GM18861 (cell line): ENCODE data around the gene HSD3B2.

ENCODE experiments used
- ATAC-seq: cut with Tn5 transposase; IDR thresholded peaks from one replicate; pipeline ENCODE4 v1.9.1; 2021; ENCODE audit not compliant: unreplicated experiment

HSD3B2 gene

GRCh38 chr1:119396982-119397381 is 18.0 kb upstream of the HSD3B2 start:
- ATAC-seq: no peak

- no peak for ATAC-seq
These were observed 17.0 kb upstream of the HSD3B2 start for GRCh38 chr1:119397986-119398385.

- ATAC-seq: no peak
These were observed 10.2 kb upstream of the HSD3B2 start for GRCh38 chr1:119404736-119405135.

DNA sequence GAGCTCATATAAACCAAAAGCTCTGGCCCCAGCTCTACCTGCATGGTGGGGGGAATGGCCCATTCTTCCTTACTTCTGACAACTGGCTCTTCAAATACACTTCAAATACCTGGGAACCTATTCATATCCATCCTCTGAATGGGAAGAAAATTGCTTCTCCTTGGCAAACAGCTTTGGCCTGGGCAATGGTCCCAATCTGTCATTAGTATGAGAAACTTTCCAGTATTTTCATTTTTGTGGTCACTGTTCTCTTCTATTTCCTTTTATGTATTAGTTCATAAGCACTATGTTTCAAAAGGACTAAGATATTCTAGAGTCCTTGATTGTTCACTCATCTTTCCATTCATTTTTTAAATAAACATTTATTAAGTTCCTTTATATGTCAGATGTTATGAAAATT is 5.2 kb upstream of the HSD3B2 start:
- ATAC-seq: no peak

GRCh38 chr1:119410961-119411360 is 4.0 kb upstream of the HSD3B2 start:
- no peak for ATAC-seq

DNA sequence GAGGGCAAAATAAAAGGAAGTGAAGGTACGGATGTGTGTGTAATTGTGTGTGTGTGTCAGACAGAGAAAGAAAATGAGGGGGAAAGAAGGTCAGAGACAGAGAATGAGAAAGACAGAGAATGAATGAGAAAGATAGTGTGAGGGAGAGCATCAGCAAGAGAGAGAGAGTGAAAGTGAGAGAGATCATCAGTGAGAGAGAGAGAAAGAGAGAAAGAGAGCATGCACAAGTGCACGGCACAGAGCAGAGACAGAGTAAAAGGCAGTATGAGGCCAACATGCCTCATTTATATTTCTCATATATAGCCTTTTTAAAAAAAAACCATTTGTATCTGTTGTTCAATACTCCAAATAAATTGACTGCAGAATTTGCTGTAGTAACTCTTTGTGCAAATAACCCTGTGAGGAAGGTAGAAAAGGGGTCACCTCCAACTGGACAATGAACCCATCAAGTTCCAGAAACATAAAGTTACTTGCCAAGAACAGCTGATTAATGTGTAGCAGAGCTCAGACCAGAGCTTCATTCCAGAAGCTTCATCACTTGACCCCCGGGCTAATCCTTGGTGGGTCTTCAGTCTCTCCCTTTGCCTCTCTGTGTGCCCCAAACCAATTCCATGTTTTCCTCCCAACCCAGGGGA is 1.2 kb downstream of the HSD3B2 start:
- ATAC-seq: no peak

GRCh38 chr1:119419109-119419508 is 4.2 kb downstream of the HSD3B2 start:
- no peak for ATAC-seq

- ATAC-seq: no peak
These were observed 5.7 kb downstream of the HSD3B2 start for GRCh38 chr1:119420638-119421037.

- ATAC-seq: no peak
These were observed 7.7 kb downstream of the HSD3B2 start for GRCh38 chr1:119422631-119423030.

- ATAC-seq: no peak
These were observed 14.0 kb downstream of the HSD3B2 start for GRCh38 chr1:119428991-119429390.

DNA sequence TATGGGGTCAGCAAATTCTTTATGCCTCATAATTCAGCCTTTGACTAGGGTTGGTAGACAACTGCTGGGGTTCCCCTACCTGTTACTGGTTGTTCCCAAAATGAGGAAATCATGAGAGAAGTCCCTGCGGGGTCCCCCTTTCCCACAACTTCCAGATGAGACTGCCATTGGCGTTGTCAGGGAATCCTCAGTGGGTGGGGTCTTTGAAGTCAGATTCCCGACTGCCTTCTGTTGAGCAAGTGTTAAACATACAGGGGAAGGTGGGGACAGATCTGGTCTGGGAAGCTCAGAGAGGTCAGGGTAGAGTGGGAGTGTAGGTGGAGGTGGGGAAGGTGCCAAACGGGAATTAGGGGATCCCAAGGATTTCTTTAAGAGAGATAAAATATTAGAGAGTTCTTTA is 14.7 kb downstream of the HSD3B2 start:
- ATAC-seq: no peak

- no peak for ATAC-seq
These were observed 15.5 kb downstream of the HSD3B2 start for GRCh38 chr1:119430486-119430885.

DNA sequence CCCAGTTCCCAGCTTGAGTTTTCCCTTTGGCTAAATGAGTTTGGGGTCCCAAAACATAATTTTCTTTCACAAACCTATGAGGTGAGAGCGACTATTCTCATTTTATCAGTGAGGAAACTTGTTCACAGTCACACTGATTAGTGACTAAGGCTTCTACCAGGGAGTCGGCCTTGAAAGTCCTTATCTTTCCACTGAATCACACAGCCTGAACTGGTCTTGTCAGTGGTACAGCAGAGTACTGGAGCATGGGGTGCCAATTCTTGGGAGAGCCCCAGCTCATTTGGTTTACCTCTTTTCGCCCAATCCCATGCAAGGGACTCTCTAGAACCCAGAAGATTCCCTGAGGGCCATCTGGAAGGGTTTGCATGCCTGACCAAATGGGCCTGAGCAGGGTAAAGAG is 16.9 kb downstream of the HSD3B2 start:
- no peak for ATAC-seq

DNA sequence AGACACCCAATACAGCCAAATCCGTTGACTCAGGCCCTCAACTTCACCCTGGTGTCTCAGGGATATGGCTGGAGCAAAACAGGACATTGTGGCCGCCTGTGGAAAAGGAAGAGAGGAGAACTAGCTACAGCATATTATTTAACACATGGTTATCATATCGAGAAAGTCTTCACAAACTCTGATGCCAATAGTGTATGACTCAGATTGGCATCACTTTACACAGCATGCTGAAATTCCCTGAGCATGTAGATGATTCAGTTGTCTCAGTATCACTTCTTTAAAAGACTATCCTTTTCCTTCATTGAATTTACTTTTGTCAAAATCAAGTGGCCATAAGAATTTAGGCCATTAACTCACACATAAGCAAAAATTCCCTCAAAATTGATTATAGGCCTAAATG is 20.1 kb downstream of the HSD3B2 start:
- no peak for ATAC-seq

GRCh38 chr1:119438761-119439160 is 23.8 kb downstream of the HSD3B2 start:
- no peak for ATAC-seq

DNA sequence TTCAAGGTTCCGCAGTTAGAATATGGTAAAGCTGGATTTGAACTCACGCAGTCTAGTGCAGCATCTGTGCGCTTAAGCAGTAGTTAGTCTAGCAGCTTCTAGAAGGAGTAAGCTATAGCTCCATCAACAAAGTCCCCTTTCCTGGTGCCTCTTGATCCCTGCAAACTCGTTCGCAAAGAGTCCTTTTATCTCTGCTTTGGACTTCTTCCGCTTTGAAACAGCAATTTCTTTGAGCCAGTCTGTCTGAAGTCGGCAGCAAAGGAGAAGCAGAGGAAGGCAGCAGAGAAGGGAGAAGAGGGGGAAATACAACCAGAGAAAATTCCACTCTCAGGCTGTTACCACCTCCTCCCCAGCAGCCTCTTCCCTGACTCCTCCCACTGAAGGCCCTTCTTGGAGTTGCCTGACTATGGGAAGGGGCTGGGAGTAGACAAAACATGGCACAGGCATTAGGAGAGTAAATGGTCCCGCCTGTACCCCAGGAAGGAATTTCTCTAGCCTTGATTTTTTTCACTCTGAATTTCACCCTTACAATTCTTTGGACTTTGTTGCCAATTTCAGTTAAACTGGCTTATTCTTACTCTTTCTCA is 25.9 kb downstream of the HSD3B2 start:
- ATAC-seq: no peak

GRCh38 chr1:119442756-119443155 is 27.8 kb downstream of the HSD3B2 start:
- ATAC-seq: no peak

- no peak for ATAC-seq
These were observed 31.4 kb downstream of the HSD3B2 start for GRCh38 chr1:119446321-119446720.

DNA sequence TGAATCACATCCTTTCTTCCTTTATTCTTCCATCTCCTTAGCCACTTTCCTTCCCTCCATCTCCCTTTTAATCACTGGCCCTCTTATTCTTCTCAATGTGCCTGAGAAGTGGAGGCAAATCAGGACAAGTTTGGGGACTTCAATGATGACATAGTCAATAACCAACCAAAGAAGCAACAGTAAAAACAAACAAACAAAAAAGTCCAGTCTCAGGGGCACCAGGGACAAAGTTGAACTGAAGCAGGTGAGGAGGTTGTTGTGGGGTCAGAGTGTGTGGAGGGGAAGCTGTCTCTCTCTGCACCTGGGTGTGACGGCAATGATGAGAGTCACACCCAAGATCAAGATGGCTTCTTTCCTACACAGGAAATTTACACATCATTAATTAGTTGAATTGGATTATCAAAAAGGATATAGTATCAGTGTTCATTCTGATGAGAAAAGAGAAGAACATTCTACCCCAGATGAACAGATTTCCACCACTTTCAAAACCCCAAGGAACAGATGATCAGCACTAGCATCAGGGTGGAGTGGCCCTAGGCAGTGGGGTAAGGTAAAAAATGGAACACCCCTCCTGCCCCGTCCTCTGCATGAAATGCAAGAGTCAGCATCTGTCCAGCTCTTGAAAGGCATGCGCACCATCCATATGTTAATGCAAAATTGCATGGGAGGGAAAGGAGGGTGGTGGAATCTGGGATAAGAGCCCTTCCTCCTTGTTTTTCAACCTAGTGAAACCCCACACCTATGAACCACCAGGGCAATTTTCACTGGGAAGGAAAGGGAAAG is 32.6 kb downstream of the HSD3B2 start:
- ATAC-seq: no peak

- no peak for ATAC-seq
These were observed 33.2 kb downstream of the HSD3B2 start for GRCh38 chr1:119448127-119448511.

- ATAC-seq: no peak
These were observed 35.0 kb downstream of the HSD3B2 start for GRCh38 chr1:119449971-119450370.

GRCh38 chr1:119451158-119451557 is 36.2 kb downstream of the HSD3B2 start:
- ATAC-seq: no peak
